BE2C (cell line): ENCODE data around the gene TMBIM4.

ENCODE experiments used
- DNase-seq: peaks from one replicate; pipeline ENCODE4 v3.0.0-alpha.2; 2020
- H3K27me3 ChIP-seq: fragments of 250-450 bp; sonication (Bioruptor Pico); 2 replicates; pipeline ENCODE4 v1.5.1; 2020; ENCODE audit warnings: mild to moderate bottlenecking
- H3K36me3 ChIP-seq: fragments of 250-450 bp; sonication (Bioruptor Pico); 2 replicates; pipeline ENCODE4 v1.5.1; 2020; ENCODE audit warnings: mild to moderate bottlenecking
- H3K4me1 ChIP-seq: fragments of 250-450 bp; sonication (Bioruptor Pico); 2 replicates; pipeline ENCODE4 v1.5.1; 2020
- H3K4me3 ChIP-seq: 2 replicates; pipeline ENCODE4 v1.5.1; 2011; ENCODE audit warnings: low read depth, low read length
- H3K9me3 ChIP-seq: fragments of 250-450 bp; sonication (Bioruptor Pico); 2 replicates; pipeline ENCODE4 v1.5.1; 2020
- CTCF ChIP-seq: IDR thresholded peaks from 2 replicates; pipeline ENCODE4 v1.5.1; 2012; ENCODE audit warnings: mild to moderate bottlenecking, low read depth, low read length

Gene TMBIM4

DNA sequence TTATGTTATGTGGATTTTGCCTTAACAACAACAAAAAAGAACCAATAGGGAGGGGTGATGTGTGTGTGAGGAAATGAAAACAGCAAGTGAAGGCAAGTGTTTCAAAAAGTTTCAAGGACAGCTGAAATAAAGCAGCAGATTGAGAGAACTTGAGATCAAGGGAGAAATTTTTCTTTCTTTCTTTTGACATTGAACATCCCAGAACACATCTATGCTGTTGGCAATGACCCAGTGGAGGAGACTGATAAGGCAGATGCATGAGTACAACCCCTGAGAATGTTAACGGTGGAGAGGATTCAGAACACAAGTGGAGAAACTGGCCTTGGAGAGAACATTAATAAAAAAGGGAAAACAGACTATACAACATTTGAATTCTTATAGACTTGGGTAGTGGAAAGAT, 42.1 kb downstream of the TMBIM4 start:
- Histone ChIP-seq H3K27me3 (no peaks in the 10 kb centered on the region), H3K9me3 (no peaks in the 10 kb centered on the region), H3K4me1 (no peaks in the 10 kb centered on the region; the same call in 1 of the 2 replicates), H3K4me3 (no peak overlapping the region), H3K36me3 (peaks cover 33% of the 10 kb centered on the region)
- no peak for TF ChIP-seq CTCF
- no peak for DNase-seq

GRCh38 chr12:66120477-66120876, 49.3 kb downstream of the TMBIM4 start:
- no peak overlapping the region for H3K4me3 ChIP-seq
- no peaks in the 10 kb centered on the region for H3K27me3 ChIP-seq
- H3K9me3 ChIP-seq: no peaks in the 10 kb centered on the region
- TF ChIP-seq CTCF: no peak
- no peaks in the 10 kb centered on the region for H3K4me1 ChIP-seq
- DNase-seq: no peak
- peaks cover 20% of the 10 kb centered on the region for H3K36me3 ChIP-seq

DNA sequence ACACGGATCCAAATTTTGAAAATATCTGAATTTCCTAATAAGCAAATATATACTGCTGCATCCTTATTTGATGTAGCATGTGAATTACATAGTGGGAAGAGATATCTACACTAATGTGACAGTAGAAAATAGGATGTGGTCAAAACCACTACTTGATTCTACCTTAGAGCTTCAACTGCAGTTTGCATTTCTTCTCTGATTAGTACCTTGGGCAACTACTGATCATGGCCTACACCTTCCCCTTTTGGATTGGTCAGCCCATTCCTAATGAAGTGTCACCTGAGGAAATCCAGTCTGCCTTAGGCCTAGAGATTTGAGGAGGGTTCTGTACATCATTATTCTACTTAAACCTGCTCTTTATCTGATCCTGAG, 49.9 kb downstream of the TMBIM4 start:
- DNase-seq: no peak
- H3K4me1 ChIP-seq: no peaks in the 10 kb centered on the region
- peaks cover 20% of the 10 kb centered on the region for H3K36me3 ChIP-seq
- H3K4me3 ChIP-seq: no peak overlapping the region
- H3K9me3 ChIP-seq: no peaks in the 10 kb centered on the region
- no peak for TF ChIP-seq CTCF
- no peaks in the 10 kb centered on the region for H3K27me3 ChIP-seq

GRCh38 chr12:66119229-66119869, 50.4 kb downstream of the TMBIM4 start:
- H3K4me3 ChIP-seq: no peak overlapping the region
- no peaks in the 10 kb centered on the region for H3K27me3 ChIP-seq
- no peaks in the 10 kb centered on the region for H3K4me1 ChIP-seq
- peaks cover 16% of the 10 kb centered on the region for H3K36me3 ChIP-seq
- TF ChIP-seq CTCF: no peak
- DNase-seq: no peak
- H3K9me3 ChIP-seq: no peaks in the 10 kb centered on the region

DNA sequence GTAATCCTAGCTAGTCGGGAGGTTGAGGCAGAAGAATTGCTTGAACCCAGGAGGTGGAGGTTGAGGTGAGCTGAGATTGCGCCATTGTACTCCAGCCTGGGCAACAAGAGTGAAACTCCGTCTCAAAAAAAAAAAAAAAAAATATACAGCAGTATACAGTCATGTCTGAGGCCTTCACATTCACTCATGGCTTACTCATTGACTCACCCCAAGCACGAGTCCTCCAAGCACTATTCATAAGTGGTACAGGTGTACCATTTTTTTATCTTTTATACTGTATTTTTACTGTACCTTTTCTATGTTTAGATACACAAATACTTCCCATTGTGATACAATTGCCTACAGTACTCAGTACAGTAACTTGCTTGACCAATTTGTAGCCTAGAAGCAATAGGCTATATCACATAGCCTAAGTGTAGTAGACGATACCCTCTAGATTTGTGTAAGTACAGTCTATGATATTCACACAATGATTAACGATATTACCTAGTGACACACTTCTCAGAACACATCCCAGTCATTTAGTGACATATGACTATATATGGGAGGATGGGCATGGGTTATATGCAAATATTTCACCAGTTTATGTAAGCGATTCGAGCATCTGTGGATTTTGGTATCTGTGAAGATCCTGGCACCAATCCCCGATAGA, 51.4 kb downstream of the TMBIM4 start:
- H3K27me3 ChIP-seq: no peaks in the 10 kb centered on the region
- no peaks in the 10 kb centered on the region for H3K9me3 ChIP-seq
- no peak overlapping the region for H3K4me3 ChIP-seq
- no peak for TF ChIP-seq CTCF
- no peak for DNase-seq
- H3K36me3 ChIP-seq: peaks cover 6% of the 10 kb centered on the region
- H3K4me1 ChIP-seq: no peaks in the 10 kb centered on the region

- DNase-seq: no peak
- Histone ChIP-seq H3K36me3 (no peaks in the 10 kb centered on the region; the same call in 1 of the 2 replicates), H3K4me1 (no peaks in the 10 kb centered on the region), H3K27me3 (no peaks in the 10 kb centered on the region; the same call in 1 of the 2 replicates), H3K9me3 (no peaks in the 10 kb centered on the region), H3K4me3 (no peak overlapping the region)
- TF ChIP-seq CTCF: no peak
Measured at GRCh38 chr12:66117242-66117641, 52.6 kb downstream of the TMBIM4 start.
